Measurements from ENCODE around the gene SRSF2.

SRSF2 gene

GRCh38 chr17:76700617-76701470, 36.3 kb downstream of the SRSF2 start:
- peak; percentile 91 for DNase-seq (ENCODE audit: low read depth)

- DNase-seq (ENCODE audit: low read depth): no peak
Observed at GRCh38 chr17:76700270-76700616, 36.9 kb downstream of the SRSF2 start.

GRCh38 chr17:76698466-76698977, 38.6 kb downstream of the SRSF2 start:
- DNase-seq (ENCODE audit: low read depth): peak; percentile 68

- peak; percentile 52 for DNase-seq (ENCODE audit: low read depth)
Observed at GRCh38 chr17:76697702-76698465, 39.2 kb downstream of the SRSF2 start.

- no peak for DNase-seq (ENCODE audit: low read depth)
Observed at GRCh38 chr17:76696763-76697701, 40.1 kb downstream of the SRSF2 start.

GRCh38 chr17:76695059-76695831, 41.9 kb downstream of the SRSF2 start:
- no peak for DNase-seq (ENCODE audit: low read depth)

GRCh38 chr17:76691379-76692191, 45.5 kb downstream of the SRSF2 start:
- no peak for DNase-seq (ENCODE audit: low read depth)

- no peak for DNase-seq (ENCODE audit: low read depth)
Observed at GRCh38 chr17:76690596-76691280, 46.4 kb downstream of the SRSF2 start.

GRCh38 chr17:76689859-76690258, 47.3 kb downstream of the SRSF2 start:
- no peak for DNase-seq (ENCODE audit: low read depth)

GRCh38 chr17:76688165-76688622, 48.9 kb downstream of the SRSF2 start:
- DNase-seq (ENCODE audit: low read depth): peak; percentile 47

- no peak for DNase-seq (ENCODE audit: low read depth)
Observed at GRCh38 chr17:76687298-76688164, 49.6 kb downstream of the SRSF2 start.

- DNase-seq (ENCODE audit: low read depth): no peak
Observed at GRCh38 chr17:76686538-76687297, 50.4 kb downstream of the SRSF2 start.

GRCh38 chr17:76685846-76686245, 51.3 kb downstream of the SRSF2 start:
- no peak for DNase-seq (ENCODE audit: low read depth)

GRCh38 chr17:76685366-76685765, 51.8 kb downstream of the SRSF2 start:
- DNase-seq (ENCODE audit: low read depth): no peak

- no peak for DNase-seq (ENCODE audit: low read depth)
Observed at GRCh38 chr17:76684756-76685155, 52.4 kb downstream of the SRSF2 start.

Data from EH (cell line).